ENCODE measurements around the gene CAGE1. TPM values are rescaled to one million over a fixed set of nuclear protein-coding genes. Genes with fewer than 3 reads are reported as not detected.

CAGE1 gene
- total and polyA plus RNA-seq, 8 donors, result 0.09 TPM; not detected in 7

- FAIRE-seq (no peak), ATAC-seq (no peak), DNase-seq (no peak)
- Histone ChIP-seq H3K4me1 (no peaks in the 10 kb centered on the region), H3K4me3 (no peak overlapping the region), H3K36me3 (peaks cover 0 to 52% (median 14%) of the 10 kb centered on the region in 3 donors), H3K9me3 (no peaks in the 10 kb centered on the region), H3K27me3 (no peaks in the 10 kb centered on the region), H3K27ac (no peak overlapping the region)
- WGBS, 2 donors, result 75 to 76% methylated on average over 5 of the region's 5 CpGs
- intact Hi-C loops (cut with DNase I), result loop anchor here in 1 of 3 donors (10.0 kb wide), 2 partner anchors 120 to 180 kb away; no protein-coding TSS in a partner anchor
- no peak for TF ChIP-seq CTCF (IDR thresholded peaks at IDR 0.05)
Observed at GRCh38 chr6:7404546-7404945, 15.0 kb upstream of the CAGE1 start.

GRCh38 chr6:7402716-7403115 is 13.2 kb upstream of the CAGE1 start:
- FAIRE-seq, result no peak
- WGBS, 2 donors, result 79 to 89% methylated on average over 1 of the region's 1 CpG
- intact Hi-C loops (cut with DNase I), result loop anchor here in 1 of 3 donors (10.0 kb wide), 2 partner anchors 118 to 182 kb away; no protein-coding TSS in a partner anchor
- Histone ChIP-seq H3K4me1 (no peaks in the 10 kb centered on the region), H3K27ac (no peak overlapping the region), H3K4me3 (no peak overlapping the region), H3K27me3 (no peaks in the 10 kb centered on the region), H3K9me3 (no peaks in the 10 kb centered on the region), H3K36me3 (peaks cover 0 to 52% (median 14%) of the 10 kb centered on the region in 3 donors)
- peak in 2 of 4 donors; percentile 35 to 62 for ATAC-seq
- DNase-seq, result no peak
- TF ChIP-seq CTCF (IDR thresholded peaks at IDR 0.05), result no peak

- no peaks in the 10 kb centered on the region for H3K9me3 ChIP-seq
- no peaks in the 10 kb centered on the region for H3K27me3 ChIP-seq
- no peak for DNase-seq
- TF ChIP-seq CTCF (IDR thresholded peaks at IDR 0.05), result no peak
- intact Hi-C loops (cut with DNase I), result loop anchor here in 1 of 3 donors (10.0 kb wide), 2 partner anchors 116 to 184 kb away; no protein-coding TSS in a partner anchor
- H3K27ac ChIP-seq, result no peak overlapping the region
- H3K4me1 ChIP-seq, result no peaks in the 10 kb centered on the region
- no peak overlapping the region for H3K4me3 ChIP-seq
- no peak for FAIRE-seq
- peaks cover 0 to 52% (median 5%) of the 10 kb centered on the region in 3 donors for H3K36me3 ChIP-seq
- WGBS, 2 donors, result 88 to 90% methylated on average over 3 of the region's 3 CpGs
- ATAC-seq, result no peak
Observed at GRCh38 chr6:7401075-7401474, 11.5 kb upstream of the CAGE1 start.

GRCh38 chr6:7392402-7392801 is 2.9 kb upstream of the CAGE1 start:
- no peak for TF ChIP-seq CTCF (IDR thresholded peaks at IDR 0.05)
- ATAC-seq (no peak), DNase-seq (no peak), FAIRE-seq (no peak)
- H3K4me1 ChIP-seq, result peaks cover 0 to 23% (median 16%) of the 10 kb centered on the region in 3 donors
- H3K27me3 ChIP-seq, result no peaks in the 10 kb centered on the region
- no peak overlapping the region for H3K27ac ChIP-seq
- H3K9me3 ChIP-seq, result no peaks in the 10 kb centered on the region
- 77 to 83% methylated on average over 6 of the region's 6 CpGs for WGBS, 2 donors
- H3K4me3 ChIP-seq, result no peak overlapping the region
- intact Hi-C loops (cut with DNase I), result no loop called here
- H3K36me3 ChIP-seq, result peaks cover 0 to 23% (median under 1%) of the 10 kb centered on the region in 3 donors

GRCh38 chr6:7391151-7391550 is 1.6 kb upstream of the CAGE1 start:
- no peak for TF ChIP-seq CTCF (IDR thresholded peaks at IDR 0.05)
- Histone ChIP-seq H3K36me3 (peaks cover 0 to 12% (median 0%) of the 10 kb centered on the region in 3 donors), H3K27ac (no peak overlapping the region), H3K4me3 (peak overlapping the region in 1 of 4 donors; percentile 82), H3K4me1 (peaks cover 0 to 23% (median 16%) of the 10 kb centered on the region in 3 donors), H3K9me3 (no peaks in the 10 kb centered on the region), H3K27me3 (no peaks in the 10 kb centered on the region)
- FAIRE-seq (no peak), DNase-seq (no peak), ATAC-seq (no peak)
- WGBS, 2 donors, result 76 to 83% methylated on average over 4 of the region's 4 CpGs
- intact Hi-C loops (cut with DNase I), result no loop called here

All from pancreas (tissue), 10 donors.